GM21528 (cell line): ENCODE measurements around the gene CSNK1D.
"Not testable (repeated sequence)": the region's sequence is repeated elsewhere in the genome, so short reads cannot be mapped to it uniquely, and the experiment has no call there.

ENCODE experiments used
- ATAC-seq: cut with Tn5 transposase; IDR thresholded peaks from one replicate; pipeline ENCODE4 v1.9.1; 2021; ENCODE audit warnings: mild to moderate bottlenecking, moderate library complexity; ENCODE audit not compliant: unreplicated experiment, low FRiP score

The CSNK1D gene

GRCh38 chr17:82276938-82277337, 3.4 kb upstream of the CSNK1D start:
- ATAC-seq, result no peak

GRCh38 chr17:82275326-82275725, 1.8 kb upstream of the CSNK1D start:
- ATAC-seq, result no peak

- ATAC-seq, result no peak
These were observed 877 bp upstream of the CSNK1D start for GRCh38 chr17:82274134-82275020.

DNA sequence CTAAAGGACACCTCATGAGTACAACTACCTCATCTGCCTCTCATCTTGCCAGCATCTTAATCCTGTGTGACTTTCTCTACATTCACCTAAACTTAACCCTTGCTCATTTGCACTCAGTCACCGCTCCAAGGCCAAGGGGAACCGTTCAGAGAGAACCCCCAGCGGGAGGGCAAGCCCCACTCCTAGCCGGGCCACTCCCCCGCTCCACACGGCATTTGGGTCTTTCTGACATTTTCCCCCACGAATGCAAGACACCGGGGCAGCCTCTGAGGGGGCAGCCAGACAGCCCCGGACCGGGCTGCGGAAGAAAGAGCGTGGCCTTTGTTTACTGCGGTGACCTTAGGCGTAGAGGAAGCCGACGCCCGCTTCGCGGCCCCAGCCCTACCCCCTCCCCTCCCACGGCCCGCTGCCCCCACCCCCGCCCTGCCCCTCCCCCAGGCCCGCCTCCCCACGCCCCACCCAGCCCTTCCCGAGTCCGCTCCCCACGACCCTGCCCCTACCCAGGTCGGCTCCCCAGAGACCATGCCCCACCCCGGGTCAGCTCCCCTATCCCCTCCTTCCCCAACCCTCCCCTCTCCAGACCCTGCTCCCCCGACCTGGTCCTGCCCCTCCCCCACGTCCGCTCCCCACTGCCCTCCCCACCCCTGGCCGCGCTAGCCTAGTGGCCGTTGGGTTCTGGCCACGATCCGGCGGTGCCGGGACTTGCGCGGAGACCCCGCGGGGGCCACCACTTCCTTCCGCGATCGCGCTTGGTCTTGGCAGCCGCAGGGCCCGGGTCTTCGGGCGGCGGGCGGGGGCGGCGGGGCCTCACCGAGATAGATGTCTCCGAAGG, 789 bp downstream of the CSNK1D start:
- ATAC-seq, result no peak

DNA sequence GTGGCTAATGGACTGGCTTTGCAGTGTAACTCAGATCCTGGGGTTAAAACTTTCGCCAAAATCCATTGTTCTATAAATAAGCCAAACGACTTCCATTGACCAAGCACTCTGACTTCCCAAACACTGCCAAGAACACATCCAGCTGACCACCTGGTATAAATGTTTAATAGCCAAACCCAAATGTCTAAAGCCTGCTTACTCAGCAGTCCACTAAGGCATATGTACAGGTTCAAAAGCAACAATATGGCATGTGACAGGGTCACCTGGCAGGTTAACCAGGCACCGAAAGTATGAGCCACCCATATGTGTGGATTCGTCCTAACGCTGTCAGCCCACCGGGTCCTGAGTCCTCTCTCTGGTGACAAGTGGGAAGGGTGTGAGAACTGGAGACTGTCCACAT, 2.1 kb downstream of the CSNK1D start:
- no peak for ATAC-seq

GRCh38 chr17:82270651-82271050, 2.8 kb downstream of the CSNK1D start:
- ATAC-seq, result no peak

GRCh38 chr17:82269882-82270500, 3.5 kb downstream of the CSNK1D start:
- no peak for ATAC-seq

DNA sequence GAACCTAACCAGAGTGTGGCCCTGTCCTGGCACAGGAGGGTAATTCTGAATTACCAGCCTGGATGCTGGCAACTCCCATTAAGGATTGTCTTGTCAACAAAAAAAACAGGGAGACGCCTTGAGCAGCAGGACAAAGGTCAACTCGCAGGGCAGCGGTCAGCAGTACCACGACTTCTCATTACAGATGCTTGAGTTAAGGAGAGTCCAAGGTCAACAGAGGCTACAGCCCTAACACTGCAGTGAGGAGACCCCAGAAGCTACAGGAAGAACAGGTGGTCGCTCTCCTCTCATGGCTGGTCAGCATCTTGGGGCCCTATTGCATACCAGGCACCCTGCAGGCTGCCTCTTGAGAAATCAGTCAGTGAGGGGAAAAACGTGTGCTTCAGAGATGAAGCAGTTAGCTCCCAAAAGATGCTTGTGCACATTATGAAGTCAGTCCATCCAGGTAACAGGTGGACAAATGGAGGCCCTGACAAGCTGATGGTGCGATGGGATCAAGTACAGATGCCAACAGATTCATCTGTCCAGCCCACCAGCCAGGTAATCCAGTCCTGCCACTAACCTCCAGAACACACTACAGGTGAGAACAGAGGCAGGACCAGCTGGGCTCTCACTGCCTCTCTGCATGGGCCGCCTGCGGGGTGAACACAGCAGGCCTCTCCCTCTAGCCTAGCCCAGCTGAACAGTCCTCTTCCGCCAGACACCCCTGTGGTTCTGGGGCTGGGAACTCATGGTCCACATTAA, 4.2 kb downstream of the CSNK1D start:
- no peak for ATAC-seq

- ATAC-seq, result no peak
These were observed 5.7 kb downstream of the CSNK1D start for GRCh38 chr17:82267575-82268379.

DNA sequence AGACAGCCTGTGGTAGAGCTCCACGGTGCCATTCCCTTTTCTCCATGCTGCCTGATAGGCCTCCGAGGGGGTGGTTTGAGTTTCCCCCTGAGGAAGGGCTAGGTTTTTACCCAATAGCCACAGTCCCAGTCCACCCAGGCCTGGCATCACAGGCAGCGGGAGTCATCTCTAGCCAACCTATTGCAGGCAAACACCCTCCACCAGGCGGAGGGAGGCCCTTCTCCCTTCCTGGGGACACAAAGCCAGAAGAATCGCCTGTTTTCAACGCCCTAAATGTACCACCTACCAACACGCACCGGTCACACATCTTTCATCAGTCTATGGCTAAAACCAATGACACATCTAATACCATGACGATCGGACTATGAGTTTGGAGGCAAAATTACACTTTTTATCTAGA, 7.4 kb downstream of the CSNK1D start:
- no peak for ATAC-seq

GRCh38 chr17:82263641-82264040, 9.9 kb downstream of the CSNK1D start:
- no peak for ATAC-seq

DNA sequence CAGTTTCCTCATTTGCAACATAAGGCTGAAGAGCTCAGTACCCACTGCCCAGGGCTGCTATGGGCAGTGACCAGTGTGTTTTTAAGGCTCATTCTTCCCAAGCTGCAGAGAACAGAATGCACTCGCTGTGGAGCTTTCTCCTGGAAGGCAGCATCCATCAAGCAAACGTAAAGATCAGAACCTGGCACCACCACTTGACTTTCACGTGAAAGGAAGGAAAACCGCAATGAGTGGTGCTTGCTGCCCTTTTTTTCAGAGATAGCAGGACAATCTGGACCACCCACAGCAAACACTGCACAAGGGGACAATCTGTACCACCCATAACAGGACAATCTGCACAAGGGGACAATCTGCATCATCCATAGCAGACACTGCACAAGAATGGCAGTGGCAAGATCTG, 11.2 kb downstream of the CSNK1D start:
- no peak for ATAC-seq

DNA sequence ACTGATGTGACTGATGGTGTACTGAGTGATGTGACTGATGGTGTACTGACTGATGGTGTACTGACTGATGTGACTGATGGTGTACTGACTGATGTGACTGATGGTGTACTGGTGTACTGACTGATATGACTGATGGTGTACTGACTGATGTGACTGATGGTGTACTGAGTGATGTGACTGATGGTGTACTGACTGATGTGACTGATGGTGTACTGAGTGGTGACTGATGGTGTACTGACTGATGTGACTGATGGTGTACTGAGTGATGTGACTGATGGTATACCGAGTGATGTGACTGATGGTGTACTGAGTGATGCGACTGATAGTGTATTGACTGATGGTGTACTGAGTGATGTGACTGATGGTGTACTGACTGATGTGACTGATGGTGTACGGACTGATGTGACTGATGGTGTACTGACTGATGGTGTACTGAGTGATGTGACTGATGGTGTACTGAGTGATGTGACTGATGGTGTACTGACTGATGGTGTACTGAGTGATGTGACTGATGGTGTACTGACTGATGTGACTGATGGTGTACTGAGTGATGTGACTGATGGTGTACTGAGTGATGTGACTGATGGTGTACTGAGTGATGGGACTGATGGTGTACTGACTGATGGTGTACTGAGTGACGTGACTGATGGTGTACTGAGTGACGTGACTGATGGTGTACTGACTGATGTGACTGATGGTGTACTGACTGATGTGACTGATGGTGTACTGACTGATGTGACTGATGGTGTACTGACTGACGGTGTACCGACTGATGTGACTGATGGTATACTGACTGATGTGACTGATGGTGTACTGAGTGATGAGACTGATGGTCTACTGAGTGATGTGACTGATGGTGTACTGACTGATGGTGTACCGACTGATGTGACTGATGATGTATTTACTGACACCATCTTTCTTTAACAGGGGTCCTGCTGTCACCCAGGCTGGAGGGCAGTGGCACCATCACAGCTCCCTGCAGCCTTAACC, 13.2 kb downstream of the CSNK1D start:
- ATAC-seq, result not testable (repeated sequence)

DNA sequence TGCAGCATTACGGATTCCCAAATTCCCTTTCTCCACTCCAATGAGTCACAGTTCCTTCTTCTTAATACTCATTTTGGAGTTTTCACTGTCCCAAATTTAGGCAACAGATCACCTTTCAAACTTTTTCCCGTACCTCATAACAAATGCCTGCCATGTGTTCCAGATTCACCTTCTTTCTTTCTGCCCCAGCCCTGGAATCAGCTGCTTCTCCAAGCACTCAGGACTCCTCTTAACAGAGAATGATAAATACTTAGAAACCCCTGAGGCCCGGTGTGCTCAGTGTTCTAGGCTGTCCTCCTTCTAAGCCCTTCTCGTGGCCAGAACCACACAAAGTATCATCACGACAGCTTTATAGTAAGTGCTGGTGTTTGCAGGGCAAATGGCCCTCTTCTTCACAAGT, 14.9 kb downstream of the CSNK1D start:
- no peak for ATAC-seq

GRCh38 chr17:82257473-82257872, 16.0 kb downstream of the CSNK1D start:
- no peak for ATAC-seq

DNA sequence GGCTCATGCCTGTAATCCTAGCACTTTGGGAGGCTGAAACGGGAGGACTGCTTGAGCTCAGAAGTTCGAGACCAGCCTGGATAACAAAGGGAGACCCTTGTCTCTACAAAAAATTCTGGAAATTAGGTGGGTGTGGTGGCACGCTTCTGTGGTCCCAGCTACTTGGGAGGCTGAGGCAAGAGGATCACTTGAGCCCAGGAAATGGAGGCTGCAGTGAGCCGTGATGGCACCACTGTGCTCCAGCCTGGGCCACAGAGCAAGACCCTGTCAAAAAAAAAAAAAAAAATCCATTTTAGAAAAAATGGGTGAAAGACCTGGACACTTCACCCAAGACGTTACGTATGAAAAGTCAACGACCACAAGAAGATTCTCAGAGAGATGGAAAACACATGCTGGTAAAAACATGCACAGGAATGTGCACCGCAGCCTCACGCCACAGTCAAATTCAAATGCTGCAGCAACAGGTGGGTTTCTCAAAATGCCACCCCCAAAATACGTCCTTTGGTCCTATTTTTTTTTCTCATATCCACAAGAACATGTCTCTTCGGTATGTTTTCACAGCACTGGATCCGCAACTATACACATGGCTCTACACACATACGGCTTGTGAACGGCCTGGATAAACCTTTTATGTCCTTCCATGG, 17.1 kb downstream of the CSNK1D start:
- no peak for ATAC-seq

DNA sequence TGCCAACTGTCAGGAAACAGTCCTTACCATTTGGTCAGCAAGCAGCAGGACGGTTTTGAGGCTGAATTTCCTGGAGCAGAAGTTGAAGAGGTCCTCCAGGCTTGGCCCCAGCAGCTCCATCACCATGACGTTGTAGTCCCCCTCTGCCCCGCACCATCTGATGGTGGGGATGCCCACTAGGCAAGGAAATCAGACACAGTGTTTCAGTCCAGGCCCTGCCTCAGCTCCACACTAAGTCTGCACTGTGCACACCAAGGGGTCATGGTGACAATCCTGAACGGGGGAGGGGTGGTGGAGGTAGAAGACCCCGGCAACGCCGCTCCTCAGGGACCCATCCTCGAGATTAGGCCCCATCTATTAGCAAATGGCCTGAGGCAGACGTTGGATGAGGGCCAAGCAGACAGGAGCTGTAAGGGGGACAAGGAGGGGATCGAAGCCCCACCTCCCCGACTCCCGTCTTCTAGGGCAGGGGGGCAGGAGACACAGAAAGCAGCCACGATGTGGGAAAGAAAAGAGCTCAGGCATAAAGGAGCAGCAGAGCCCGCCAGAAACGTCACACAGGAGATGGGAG, 18.0 kb downstream of the CSNK1D start:
- ATAC-seq, result no peak

DNA sequence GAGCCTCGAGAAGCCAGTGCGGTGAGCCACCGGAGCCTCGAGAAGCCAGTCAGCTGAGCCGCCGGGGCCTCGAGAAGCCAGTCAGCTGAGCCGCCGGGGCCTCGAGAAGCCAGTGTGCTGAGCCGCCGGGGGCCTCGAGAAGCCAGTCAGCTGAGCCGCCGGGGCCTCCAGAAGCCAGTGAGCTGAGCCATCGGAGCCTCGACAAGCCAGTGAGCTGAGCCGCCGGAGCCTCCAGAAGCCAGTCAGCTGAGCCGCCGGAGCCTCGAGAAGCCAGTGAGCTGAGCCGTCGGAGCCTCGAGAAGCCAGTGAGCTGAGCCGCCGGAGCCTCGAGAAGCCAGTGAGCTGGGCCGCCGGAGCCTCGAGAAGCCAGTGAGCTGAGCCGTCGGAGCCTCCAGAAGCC, 18.8 kb downstream of the CSNK1D start:
- not testable (repeated sequence) for ATAC-seq
